ENCODE results near the gene ATG5.
"Not testable (repeated sequence)": the region's sequence is repeated elsewhere in the genome, so short reads cannot be mapped to it uniquely, and the experiment has no call there.

ATG5 gene

GRCh38 chr6:106256201-106256968 lies 69.2 kb downstream of the ATG5 start:
- no peak for DNase-seq

DNA sequence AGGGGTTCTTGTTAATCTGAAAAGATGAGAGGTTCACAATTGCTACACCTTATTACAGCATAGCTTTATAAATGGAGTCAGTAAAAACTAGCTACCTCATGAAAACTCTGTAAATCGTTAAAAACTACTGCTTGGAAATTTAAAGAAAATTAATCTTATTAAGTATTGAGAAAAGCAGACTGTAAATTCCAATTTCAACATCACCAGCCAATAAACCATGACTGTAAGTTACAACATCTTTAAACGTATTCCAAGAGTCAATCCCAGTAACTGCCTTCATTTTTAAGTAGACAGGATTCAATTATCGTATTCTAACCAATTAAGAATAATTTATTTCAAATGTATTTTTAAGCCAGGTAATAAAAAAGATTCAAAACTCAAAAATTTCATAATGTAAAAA lies 70.3 kb downstream of the ATG5 start:
- DNase-seq, result no peak

DNA sequence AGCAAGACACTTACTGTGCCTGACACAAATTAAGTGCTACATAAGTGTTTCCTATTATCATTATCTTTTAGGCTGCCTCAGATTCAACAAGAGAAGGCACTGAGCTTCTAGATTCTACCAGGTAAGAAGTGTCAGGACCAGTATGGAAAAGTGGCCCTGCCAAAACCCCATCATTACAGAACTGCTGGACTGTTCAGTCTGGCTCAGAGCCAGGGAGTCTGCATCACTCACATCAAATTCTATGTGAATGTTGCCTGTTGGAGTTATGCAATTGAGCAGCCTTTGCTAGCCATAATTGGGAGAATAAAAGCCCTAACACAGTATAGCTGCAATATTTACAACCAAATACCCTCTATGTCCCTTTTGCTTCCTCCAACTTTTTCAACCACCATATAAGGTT lies 70.9 kb downstream of the ATG5 start:
- no peak for DNase-seq

- no peak for DNase-seq
These were observed 71.8 kb downstream of the ATG5 start for GRCh38 chr6:106253731-106254130.

DNA sequence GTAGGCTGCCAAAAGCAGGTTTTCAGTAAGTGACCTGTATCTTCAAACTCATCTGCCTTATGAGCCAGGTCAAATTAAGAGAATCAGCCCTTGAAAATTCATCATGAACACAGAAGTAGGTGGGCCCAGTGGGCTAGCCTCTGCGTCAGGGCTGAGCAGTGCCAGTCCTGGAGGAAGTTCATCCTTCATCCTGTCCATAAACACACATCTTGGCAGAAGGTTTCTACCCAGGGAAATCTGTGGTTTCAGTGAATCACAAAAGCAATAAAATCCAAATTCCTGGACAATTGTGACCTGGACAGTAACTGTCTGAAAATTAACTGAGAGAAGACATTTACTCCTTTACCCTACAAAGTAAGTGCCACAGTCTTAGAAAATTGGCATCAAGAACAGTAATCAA lies 72.4 kb downstream of the ATG5 start:
- DNase-seq, result no peak

GRCh38 chr6:106252687-106253086 lies 72.9 kb downstream of the ATG5 start:
- DNase-seq, result no peak

DNA sequence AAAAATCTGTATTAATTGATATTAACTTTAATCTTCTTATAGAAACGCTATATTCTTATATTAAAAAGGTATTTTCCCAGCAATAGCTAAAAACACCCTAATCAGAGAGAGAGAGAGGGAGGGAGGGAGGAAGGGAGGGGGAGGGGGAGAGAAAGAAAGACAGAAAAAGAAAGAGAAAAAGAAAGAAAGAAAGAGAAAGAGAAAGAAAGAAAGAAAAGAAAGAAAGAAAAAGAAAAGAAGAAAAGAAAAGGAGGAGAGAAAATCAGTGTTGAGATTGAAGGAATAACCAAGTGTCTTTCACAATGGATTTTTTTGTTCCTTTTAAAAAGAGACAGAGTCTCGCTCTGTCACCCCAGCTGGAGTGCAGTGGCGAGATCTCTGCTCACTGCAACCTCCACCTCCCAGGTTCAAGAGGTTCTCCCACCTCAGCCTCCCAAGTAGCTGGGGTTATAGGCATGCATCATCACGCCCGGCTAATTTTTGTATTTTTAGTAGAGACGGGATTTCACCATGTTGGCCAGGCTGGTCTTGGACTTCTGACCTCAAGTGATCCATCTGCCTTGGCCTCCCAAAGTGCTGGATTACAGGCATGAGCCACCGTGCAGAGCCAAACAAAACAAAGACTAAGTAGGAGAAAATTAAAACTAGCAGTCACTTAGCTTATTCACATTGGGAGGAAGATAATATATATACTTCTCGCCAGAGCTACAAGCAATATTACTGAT lies 73.9 kb downstream of the ATG5 start:
- DNase-seq, result not testable (repeated sequence)

GRCh38 chr6:106250953-106251352 lies 74.6 kb downstream of the ATG5 start:
- no peak for DNase-seq

DNA sequence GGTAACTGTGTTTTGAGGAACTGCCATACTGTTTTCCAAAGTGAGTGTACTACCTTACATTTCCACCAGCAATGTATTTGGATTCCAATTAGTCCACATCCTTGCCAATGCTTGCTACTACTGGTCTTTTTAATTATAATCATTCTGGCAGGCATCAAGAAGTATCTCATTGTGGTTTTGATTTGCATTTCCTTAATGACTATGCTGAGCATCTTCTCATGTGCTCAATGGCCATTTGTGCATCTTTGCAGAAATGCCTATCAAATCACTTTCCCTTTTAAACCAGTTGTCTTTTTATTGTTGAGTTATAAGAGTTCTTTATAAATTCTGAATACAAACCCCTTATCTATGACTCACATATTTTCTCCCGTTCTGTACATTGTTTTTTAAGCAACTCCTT lies 75.9 kb downstream of the ATG5 start:
- DNase-seq, result no peak

GRCh38 chr6:106247733-106248132 lies 77.8 kb downstream of the ATG5 start:
- no peak for DNase-seq

DNA sequence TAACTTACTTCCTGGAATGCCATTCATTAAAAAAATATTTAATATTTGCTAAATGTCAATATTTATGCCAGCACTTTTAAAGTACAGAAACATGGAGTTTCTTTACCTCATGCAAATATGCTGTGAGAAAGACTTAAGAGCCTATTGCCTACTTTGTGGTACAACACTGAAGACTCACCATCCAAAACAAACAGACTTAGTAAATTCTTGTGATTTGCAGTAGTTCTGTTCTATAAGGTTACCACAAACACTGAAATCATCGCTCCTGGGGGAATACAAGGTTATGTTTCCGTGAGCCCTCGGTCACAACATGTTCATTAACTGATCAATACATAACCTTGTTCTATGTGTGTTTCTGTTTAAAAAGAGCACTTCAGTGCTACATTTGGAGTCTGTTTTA lies 78.3 kb downstream of the ATG5 start:
- no peak for DNase-seq

DNA sequence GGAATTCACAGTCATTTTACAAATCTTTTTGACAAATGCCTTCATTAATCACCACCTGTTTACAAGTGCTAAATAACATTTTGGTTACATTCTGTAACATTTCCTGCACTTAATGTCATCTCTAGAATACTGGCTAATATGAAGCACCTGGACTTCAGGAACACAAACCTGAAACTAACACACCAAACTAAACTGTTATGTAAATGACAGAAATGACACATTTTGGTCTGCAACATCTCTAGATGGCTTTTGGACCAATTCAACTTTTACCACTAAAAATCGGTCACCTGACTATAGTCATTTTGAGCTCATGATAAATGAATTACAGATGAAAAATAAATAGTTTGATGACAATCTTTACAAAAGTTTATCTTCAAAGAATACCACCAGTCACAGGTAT lies 80.6 kb downstream of the ATG5 start:
- DNase-seq, result no peak

DNA sequence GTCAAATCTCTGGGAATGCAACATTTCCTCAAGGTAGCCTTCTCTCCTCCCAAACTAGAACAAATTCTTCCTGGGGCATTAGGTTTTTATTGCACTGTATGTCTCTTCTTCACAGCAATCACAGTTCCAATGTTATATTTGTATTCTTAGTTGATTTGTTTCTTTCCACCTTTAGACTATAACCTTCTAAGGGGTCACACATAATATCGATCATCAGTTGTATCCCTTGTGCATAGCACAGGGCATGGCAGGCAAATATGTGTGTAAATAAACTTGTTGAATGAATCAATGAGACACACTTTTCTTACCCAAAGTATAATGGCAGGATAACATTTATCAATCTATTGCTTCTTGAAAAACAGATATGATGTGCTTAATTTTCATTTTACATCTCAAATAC lies 81.0 kb downstream of the ATG5 start:
- DNase-seq, result no peak

- no peak for DNase-seq
These were observed 82.3 kb downstream of the ATG5 start for GRCh38 chr6:106243261-106243660.

DNA sequence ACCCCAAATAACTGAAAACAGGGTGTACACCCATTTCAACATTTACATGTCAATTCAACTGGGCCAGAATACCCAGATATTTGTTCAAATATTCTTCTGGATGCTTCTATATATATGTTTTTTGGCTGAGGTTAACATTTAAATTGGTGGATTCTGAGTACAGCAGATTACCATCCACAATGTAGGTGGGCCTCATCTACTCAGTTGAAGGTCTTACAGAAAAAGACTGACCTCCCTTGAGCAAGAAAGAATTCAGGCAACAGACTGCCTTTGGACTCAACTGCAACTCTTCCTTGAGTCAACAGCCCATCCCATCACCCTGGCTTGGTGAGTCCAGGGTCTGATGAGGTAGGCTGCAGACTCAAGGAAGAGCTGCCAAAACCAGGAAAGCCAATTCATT lies 84.1 kb downstream of the ATG5 start:
- no peak for DNase-seq

DNA sequence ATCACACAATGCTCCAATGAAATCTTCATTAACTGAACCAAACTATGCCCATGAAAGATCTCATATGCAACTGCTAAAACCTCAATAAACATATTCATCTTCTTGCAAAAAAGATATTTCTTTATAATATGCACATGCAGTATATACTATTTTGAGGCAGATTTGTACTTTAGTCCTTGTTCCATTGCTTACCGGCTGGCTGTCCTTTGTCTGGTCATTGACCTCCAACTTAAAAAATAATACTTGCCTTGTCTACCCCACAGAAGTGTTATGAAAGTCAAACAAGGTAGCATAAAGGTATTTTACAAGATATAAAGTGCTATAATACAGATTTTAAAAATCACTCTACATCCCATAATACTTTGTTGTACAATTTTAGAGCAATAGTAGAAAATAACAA lies 88.3 kb downstream of the ATG5 start:
- no peak for DNase-seq

DNA sequence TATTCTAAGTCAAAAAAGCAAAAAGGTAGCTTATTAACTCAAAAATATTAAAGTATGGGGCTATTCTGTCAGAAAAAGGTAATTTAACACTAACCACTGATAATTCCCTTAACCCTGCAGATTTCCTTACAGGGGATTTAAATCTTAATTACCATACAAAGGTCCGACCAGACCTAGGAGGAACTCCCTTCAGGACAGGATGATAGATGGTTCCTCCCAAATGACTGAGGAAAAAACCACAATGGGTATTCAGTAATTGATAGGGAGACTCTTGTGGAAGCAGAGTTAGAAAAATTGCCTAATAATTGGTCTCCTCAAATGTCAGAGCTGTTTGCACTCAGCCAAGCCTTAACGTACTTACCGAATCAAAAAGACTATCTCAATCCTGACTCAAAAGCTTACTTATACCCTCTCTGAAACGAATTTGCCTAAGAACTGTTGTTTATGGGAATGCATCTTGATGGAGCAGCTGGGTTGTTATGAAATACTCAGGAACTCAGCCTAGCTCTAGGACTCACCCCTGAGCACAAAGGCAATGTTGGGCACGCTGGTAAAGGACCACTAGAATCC lies 95.6 kb downstream of the ATG5 start:
- DNase-seq, result not testable (repeated sequence)

GRCh38 chr6:106227612-106228507 lies 97.7 kb downstream of the ATG5 start:
- no peak for DNase-seq

GRCh38 chr6:106226676-106227075 lies 98.9 kb downstream of the ATG5 start:
- DNase-seq, result no peak

DNA sequence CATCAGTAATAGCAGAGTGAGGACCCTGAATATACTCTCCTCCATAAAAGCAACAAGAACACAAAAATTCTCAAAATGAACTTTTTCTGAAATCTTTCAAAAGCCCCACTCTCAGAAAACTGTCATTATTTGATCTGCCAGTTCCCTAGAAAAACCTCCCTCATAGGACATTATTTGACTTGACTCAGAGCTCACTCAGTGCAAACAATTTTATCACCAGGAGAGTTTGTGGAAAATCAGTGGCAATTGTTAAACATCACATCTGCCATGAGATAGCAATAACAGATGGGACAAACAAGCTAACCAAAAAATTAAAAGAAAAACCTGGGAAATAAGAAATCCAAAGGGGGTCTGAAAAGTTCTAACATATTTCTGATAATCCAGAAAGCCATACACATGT lies 100.0 kb downstream of the ATG5 start:
- no peak for DNase-seq

DNA sequence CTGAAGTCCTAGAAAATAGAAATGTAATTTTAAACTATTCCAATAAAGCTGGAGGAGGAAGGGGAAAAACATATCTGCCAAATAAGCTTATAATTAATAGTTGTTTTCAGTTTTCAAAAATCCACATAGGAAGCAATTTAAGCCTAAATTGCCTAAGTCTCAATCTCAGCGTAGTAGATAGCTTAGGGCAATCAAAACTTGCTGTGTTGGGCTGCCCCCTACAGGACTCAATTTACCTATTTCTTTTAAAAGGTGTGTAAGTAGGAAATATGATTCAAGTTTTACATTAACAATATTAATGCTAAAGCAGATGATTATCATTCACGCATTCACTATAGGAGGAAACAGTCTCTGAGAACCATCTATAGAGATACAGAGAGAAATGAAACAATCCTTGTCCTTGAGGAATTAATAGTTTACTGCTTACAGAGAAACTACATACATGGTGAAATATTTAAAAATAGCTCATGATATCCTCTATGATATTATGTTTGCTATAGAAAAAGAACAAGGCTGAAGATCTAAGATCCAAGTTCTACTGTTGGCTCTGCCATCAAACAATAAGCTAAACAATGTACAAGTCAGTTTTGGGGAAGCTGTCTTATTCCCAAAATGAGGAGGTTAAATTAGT lies 102.1 kb downstream of the ATG5 start:
- DNase-seq, result peak; percentile 43

- no peak for DNase-seq
These were observed 105.1 kb downstream of the ATG5 start for GRCh38 chr6:106220485-106220884.

- no peak for DNase-seq
These were observed 109.0 kb downstream of the ATG5 start for GRCh38 chr6:106216527-106216926.
